Left renal pelvis (tissue), 4 donors: ENCODE data around the gene ELAPOR1. TPM values are rescaled to one million over a fixed set of nuclear protein-coding genes. Genes with fewer than 3 reads are reported as not detected.

ENCODE experiments used
- polyA plus RNA-seq, 4 donors: library from polyadenylated mRNA; unstranded; fragments of 120-200 nt; gene quantifications; one replicate each; pipeline ENCODE4 v1.2.1, GENCODE V29; 2013; ENCODE audit not compliant: insufficient read length in 4 of 4

Gene ELAPOR1
- polyA plus RNA-seq, 4 donors, result 0.74 to 1.7 (median 1.6) TPM

Other genes with a start within 250 kb of the ELAPOR1 start
- 10 to 100 TPM; 16.3 to 20.2 (median 17.8) TPM for gene GPSM2, start 237.1 kb upstream of the ELAPOR1 start, polyA plus RNA-seq
- gene CLCC1, start 150.6 kb upstream of the ELAPOR1 start, polyA plus RNA-seq, result 10 to 100 TPM; 33.7 to 48.4 (median 41.5) TPM
- gene WDR47, start 72.0 kb upstream of the ELAPOR1 start, polyA plus RNA-seq, result 10 to 100 TPM; 13.5 to 15.2 (median 14.0) TPM
- gene TAF13, start 38.1 kb upstream of the ELAPOR1 start, polyA plus RNA-seq, result 10 to 100 TPM; 45.9 to 50.7 (median 48.6) TPM
- gene TMEM167B, start 23.4 kb upstream of the ELAPOR1 start, polyA plus RNA-seq, result 10 to 100 TPM; 34.9 to 47.2 (median 43.2) TPM
- gene SARS1, start 99.8 kb downstream of the ELAPOR1 start, polyA plus RNA-seq, result 100 to 1,000 TPM; 107 to 149 (median 132) TPM
- 10 to 100 TPM in 3 of 4 donors, 1 to 10 TPM in 1; 5.8 to 39.7 (median 30.7) TPM for gene CELSR2, start 135.4 kb downstream of the ELAPOR1 start, polyA plus RNA-seq
- gene PSRC1, start 169.0 kb downstream of the ELAPOR1 start, polyA plus RNA-seq, result 10 to 100 TPM; 22.3 to 25.5 (median 24.4) TPM
- gene MYBPHL, start 192.9 kb downstream of the ELAPOR1 start, polyA plus RNA-seq, result under 1 TPM in 2 of 4 donors, not detected in 2; 0.23 to 0.32 TPM